ENCODE results near the gene CDH15.
"Not testable (repeated sequence)": the region's sequence is repeated elsewhere in the genome, so short reads cannot be mapped to it uniquely, and the experiment has no call there.

Gene CDH15

DNA sequence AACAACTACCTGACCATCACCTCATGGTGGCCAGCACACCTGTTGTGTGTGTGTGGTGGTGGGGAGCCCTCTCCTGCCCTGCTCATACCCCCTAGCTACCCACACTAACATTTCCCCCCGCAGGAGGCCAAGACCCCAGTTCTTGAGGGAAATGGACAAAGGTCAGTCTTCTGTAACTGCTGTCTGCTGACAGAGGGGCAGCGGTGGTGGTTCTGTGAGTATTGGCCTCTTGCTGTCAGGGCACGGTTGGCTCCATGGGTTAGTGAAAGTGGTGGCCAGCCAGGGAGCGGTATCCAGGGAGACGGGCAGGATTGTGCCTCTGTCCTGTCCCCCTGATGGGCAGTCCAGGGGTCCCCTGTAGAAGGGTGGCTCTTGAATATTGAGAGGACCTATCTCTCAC, 72.1 kb downstream of the CDH15 start:
- no peak for FAIRE-seq

DNA sequence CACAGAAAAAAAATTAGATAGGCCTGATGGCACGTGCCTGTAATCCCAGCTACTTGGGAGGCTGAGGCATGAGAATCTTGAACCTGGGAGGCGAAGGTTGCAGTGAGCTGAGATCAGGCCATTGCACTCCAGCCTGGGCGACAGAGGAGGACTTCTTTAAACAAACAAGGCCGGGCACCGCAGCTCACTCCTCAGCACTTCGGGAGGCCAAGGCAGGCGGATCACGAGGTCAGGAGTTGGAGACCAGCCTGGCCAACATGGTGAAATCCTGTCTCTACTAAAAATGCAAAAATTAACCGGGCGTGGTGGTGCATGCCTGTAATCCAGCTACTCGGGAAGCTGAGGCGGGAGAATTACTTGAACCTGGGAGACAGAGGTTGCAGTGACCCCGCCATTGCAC, 72.7 kb downstream of the CDH15 start:
- FAIRE-seq: not testable (repeated sequence)

DNA sequence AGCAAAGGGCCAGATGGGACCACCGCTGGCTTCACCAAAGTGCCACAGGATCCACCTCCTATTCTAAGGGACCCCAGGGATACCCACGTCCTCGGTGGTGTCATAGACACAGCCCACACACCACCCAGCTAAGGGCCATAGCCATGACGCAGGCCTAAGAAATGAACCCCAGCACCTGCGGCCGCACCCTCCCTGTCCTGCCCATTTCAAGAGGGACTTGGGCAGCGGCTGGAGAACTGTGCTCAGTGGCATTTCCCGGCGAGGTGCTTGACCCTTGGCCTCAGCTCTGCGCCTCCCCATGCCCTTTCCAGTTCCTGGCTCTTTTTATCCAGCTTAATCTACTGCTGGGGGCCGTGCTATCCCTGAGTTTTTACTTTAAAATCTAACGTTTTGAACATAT, 73.2 kb downstream of the CDH15 start:
- no peak for FAIRE-seq

Measured in TTC549 (cell line).